Measurements from ENCODE around the gene PCSK6.
"Not testable (repeated sequence)": the region's sequence is repeated elsewhere in the genome, so short reads cannot be mapped to it uniquely, and the experiment has no call there.

Gene PCSK6

GRCh38 chr15:101459579-101460300, 29.8 kb downstream of the PCSK6 start:
- no peak for DNase-seq (ENCODE audit: low spot score)

GRCh38 chr15:101458908-101459578, 30.5 kb downstream of the PCSK6 start:
- peak; percentile 26 for DNase-seq (ENCODE audit: low spot score)

GRCh38 chr15:101458158-101458900, 31.2 kb downstream of the PCSK6 start:
- peak; percentile 40 for DNase-seq (ENCODE audit: low spot score)

- no peak for DNase-seq (ENCODE audit: low spot score)
Observed at GRCh38 chr15:101457696-101458095, 31.8 kb downstream of the PCSK6 start.

GRCh38 chr15:101456057-101456739, 33.3 kb downstream of the PCSK6 start:
- no peak for DNase-seq (ENCODE audit: low spot score)

- no peak for DNase-seq (ENCODE audit: low spot score)
Observed at GRCh38 chr15:101455291-101456025, 34.0 kb downstream of the PCSK6 start.

GRCh38 chr15:101454781-101455180, 34.7 kb downstream of the PCSK6 start:
- not testable (repeated sequence) for DNase-seq (ENCODE audit: low spot score)

GRCh38 chr15:101454365-101454764, 35.1 kb downstream of the PCSK6 start:
- DNase-seq (ENCODE audit: low spot score), result no peak

- no peak for DNase-seq (ENCODE audit: low spot score)
Observed at GRCh38 chr15:101453123-101454120, 36.1 kb downstream of the PCSK6 start.

GRCh38 chr15:101452572-101452971, 36.9 kb downstream of the PCSK6 start:
- no peak for DNase-seq (ENCODE audit: low spot score)

- no peak for DNase-seq (ENCODE audit: low spot score)
Observed at GRCh38 chr15:101451846-101452245, 37.7 kb downstream of the PCSK6 start.

GRCh38 chr15:101451266-101451799, 38.2 kb downstream of the PCSK6 start:
- no peak for DNase-seq (ENCODE audit: low spot score)

- no peak for DNase-seq (ENCODE audit: low spot score)
Observed at GRCh38 chr15:101450403-101451265, 38.9 kb downstream of the PCSK6 start.

GRCh38 chr15:101449471-101450402, 39.8 kb downstream of the PCSK6 start:
- no peak for DNase-seq (ENCODE audit: low spot score)

- DNase-seq (ENCODE audit: low spot score), result no peak
Observed at GRCh38 chr15:101448336-101448735, 41.2 kb downstream of the PCSK6 start.

GRCh38 chr15:101447561-101448071, 41.9 kb downstream of the PCSK6 start:
- no peak for DNase-seq (ENCODE audit: low spot score)

GRCh38 chr15:101447168-101447533, 42.4 kb downstream of the PCSK6 start:
- DNase-seq (ENCODE audit: low spot score), result no peak

Measured in kidney tubule cell (primary cell).